B cell (primary cell): ENCODE results near the gene CASTOR1.

ENCODE experiments used
- CTCF ChIP-seq: fragments of 200-600 bp; IDR thresholded peaks from one replicate; pipeline ENCODE4 v1.8.0; 2022; ENCODE audit warnings: antibody characterized with exemption, mild to moderate bottlenecking
- EZH2 ChIP-seq: IDR thresholded peaks from 2 replicates; pipeline ENCODE4 v1.6.1; 2012; ENCODE audit warnings: borderline replicate concordance, low read depth, mild to moderate bottlenecking, moderate library complexity, low read length; ENCODE audit not compliant: insufficient read depth, poor library complexity, severe bottlenecking

- no peak for TF ChIP-seq CTCF
- TF ChIP-seq EZH2 = no peak
Observed at GRCh38 chr22:30286331-30286730, 3.0 kb downstream of the CASTOR1 start.
